Measurements from ENCODE around the gene PVALB.

DNA sequence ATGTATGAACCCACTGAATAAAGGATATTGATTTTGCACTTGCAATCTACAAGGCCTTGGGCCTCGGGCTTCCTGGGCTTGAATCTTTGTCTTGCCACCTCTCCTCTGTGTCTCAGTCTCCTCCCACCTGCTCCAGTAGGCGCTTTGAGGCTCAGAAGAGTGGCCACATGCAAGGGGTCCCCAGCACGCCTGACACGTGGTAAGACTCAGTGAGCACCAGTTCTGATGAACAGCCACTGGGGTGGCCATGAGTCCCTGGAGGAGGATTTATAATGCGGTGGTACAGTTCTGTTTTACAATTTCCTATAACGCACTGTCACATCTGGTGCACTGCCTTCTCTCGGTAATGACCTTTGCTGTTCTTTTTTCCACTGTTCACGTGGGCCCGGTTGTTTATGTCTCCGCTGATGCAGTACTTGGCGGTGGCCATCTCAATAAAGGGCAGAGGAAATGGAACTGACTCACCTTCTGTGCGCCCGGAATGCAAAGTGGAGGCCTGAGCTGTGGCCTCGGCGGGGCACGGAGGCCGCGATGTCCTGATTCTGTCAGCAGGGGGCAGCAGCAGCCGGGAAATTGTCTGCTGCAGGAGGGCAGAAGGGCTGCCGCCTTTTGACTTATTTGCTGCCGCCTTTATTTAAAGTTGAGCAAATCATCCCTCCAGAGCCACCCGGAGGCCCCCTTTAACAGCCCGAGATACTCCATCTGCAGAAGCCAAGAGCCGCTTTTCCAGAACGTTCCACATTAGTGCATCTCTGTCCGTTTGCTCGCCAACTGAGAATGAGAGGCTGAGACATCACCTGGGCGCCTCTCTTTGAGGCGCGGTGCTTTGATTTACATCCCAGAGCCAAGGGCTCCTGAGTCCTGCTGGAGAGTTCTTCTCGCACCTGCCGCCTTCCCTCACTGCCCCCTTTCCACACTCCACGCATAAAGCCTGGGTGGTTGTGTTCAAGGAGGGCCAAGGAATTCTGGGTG, 34.9 kb downstream of the PVALB start:
- TF ChIP-seq, protein P1, sequence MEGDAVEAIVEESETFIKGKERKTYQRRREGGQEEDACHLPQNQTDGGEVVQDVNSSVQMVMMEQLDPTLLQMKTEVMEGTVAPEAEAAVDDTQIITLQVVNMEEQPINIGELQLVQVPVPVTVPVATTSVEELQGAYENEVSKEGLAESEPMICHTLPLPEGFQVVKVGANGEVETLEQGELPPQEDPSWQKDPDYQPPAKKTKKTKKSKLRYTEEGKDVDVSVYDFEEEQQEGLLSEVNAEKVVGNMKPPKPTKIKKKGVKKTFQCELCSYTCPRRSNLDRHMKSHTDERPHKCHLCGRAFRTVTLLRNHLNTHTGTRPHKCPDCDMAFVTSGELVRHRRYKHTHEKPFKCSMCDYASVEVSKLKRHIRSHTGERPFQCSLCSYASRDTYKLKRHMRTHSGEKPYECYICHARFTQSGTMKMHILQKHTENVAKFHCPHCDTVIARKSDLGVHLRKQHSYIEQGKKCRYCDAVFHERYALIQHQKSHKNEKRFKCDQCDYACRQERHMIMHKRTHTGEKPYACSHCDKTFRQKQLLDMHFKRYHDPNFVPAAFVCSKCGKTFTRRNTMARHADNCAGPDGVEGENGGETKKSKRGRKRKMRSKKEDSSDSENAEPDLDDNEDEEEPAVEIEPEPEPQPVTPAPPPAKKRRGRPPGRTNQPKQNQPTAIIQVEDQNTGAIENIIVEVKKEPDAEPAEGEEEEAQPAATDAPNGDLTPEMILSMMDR (IDR thresholded peaks at IDR 0.05; ENCODE audit: insufficient read depth, low read length, poor library complexity, severe bottlenecking) = peak; percentile 93
- no peak for TF ChIP-seq EZH2phosphoT487 (conservative IDR thresholded peaks at IDR 0.05; ENCODE audit: low read length)
